Fibroblast of skin of scalp (primary cell): ENCODE measurements around the gene HOXD11.

Source experiments
- DNase-seq: peaks from one replicate; pipeline ENCODE4 v3.0.0-alpha.2; 2013

Gene HOXD11

GRCh38 chr2:176094349-176094748, 12.7 kb upstream of the HOXD11 start:
- DNase-seq = no peak

- DNase-seq = no peak
These were observed 11.7 kb upstream of the HOXD11 start for GRCh38 chr2:176095421-176095820.

DNA sequence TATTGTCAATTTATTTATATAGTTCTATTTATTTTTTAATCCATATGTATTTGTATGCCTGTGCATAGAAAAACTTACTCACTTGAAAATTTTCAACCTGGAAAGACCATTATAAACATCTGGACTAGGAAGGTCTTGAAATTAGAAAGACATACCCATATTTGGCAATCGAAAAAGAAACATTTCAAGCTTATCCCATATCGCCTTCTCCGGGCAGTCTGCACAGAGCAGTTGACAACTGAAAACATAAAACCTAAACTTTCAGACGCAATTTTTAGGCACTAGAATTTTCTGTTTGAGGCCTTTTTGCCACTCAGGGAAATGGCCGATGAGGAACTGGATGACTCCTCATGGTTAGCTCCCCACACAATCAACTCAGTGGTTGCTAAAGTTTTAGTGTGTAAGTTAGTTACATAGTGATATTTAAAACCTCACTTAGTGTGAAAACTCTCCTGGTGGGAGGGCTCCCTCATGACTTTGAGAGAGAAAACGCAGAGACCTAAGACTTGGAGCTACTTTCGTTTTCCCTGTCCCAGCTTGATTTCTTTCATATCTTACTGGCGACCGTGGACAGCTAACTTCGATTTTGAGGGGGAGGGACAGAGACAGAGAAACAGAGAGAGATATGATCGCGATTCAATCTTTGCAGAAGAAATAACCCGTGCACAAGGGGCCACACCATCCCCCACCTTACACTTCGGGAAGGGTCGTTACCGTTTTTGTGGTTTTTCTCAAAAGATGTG, 10.7 kb upstream of the HOXD11 start:
- no peak for DNase-seq

DNA sequence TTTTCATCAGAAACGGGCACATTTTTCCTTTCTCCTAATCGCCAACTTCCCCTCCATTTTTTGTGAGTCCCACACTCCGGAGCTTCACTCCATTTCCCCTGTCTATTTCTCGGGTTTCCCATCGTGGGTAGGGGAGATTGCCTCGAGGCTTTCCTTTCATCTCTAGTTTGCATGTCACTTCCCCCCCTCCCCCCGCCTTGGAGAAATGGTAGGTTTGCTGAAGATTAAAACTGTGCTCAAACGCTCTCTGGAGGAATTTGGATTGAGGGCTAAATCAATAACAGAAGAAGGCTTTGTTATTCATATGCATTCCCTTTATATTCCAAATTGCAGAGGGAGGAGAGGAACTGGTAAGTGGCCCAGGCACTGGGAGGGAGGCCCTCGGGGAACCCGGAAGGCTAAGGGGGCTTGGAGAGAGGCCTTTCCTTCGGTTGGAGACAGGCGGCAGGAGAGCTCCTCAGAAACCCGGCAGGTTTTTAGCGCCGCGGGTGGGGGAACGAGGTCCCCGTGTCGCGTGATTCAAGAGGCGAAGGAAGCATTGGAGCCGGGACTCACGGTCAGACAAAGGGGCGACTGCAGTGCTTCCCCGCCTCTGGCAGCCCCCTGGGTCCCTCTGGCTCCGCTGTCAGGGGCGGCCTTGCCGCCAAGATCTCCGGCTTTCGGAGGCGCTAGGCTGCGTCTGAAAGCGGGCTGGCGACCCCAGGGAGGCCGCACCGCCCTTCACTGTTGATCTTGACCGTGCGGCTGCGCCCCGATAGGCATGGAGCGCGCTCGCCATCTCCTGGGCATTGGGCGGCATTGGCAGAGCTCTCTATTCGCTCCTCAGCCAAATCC, 9.9 kb upstream of the HOXD11 start:
- peak; percentile 70 for DNase-seq

- DNase-seq = no peak
These were observed 9.2 kb upstream of the HOXD11 start for GRCh38 chr2:176097820-176098365.

GRCh38 chr2:176098366-176099158, 8.5 kb upstream of the HOXD11 start:
- no peak for DNase-seq

- DNase-seq = no peak
These were observed 7.8 kb upstream of the HOXD11 start for GRCh38 chr2:176099159-176099727.

GRCh38 chr2:176099728-176100546, 7.1 kb upstream of the HOXD11 start, which contains the start of gene HOXD12:
Gene HOXD12 (plus strand): TSS chr2:176099795. CDS start chr2:176099802, 7 bp downstream.
- DNase-seq = no peak

- no peak for DNase-seq
These were observed 6.4 kb upstream of the HOXD11 start for GRCh38 chr2:176100547-176101140.

DNA sequence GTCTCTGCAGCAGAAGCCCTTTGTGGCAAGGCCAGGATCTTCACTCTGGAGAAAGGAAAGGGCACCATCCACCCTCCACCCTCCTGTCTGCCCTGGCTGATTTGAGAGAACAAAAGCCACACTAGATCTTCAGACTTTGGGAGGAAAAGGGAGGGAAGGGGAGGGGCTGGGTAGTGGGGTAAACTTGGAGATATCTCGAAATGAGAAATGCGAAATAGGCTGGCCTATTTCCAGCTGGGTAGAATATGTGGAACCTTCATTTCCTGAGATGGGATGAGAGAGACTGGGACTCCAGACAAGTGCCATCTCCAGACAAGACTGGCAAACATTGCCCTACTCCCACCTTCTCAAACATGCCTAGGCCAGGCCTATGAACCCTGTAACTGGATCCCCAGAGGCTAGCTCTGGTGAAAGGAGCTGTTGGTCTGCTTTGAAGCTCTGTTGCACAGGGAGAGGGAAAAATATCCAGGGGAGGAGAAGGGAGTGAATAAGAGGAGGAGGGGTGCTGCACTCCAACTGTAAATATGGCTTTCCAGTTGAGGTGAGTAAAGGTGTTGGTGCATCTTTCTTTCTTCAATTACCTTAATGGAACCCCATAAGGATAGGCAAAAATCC, 5.8 kb upstream of the HOXD11 start:
- DNase-seq = no peak

- DNase-seq = no peak
These were observed 5.2 kb upstream of the HOXD11 start for GRCh38 chr2:176101842-176102241.

- DNase-seq = no peak
These were observed 4.7 kb upstream of the HOXD11 start for GRCh38 chr2:176102309-176102866.

GRCh38 chr2:176103194-176103593, 3.9 kb upstream of the HOXD11 start:
- no peak for DNase-seq

GRCh38 chr2:176103742-176104315, 3.3 kb upstream of the HOXD11 start:
- no peak for DNase-seq

DNA sequence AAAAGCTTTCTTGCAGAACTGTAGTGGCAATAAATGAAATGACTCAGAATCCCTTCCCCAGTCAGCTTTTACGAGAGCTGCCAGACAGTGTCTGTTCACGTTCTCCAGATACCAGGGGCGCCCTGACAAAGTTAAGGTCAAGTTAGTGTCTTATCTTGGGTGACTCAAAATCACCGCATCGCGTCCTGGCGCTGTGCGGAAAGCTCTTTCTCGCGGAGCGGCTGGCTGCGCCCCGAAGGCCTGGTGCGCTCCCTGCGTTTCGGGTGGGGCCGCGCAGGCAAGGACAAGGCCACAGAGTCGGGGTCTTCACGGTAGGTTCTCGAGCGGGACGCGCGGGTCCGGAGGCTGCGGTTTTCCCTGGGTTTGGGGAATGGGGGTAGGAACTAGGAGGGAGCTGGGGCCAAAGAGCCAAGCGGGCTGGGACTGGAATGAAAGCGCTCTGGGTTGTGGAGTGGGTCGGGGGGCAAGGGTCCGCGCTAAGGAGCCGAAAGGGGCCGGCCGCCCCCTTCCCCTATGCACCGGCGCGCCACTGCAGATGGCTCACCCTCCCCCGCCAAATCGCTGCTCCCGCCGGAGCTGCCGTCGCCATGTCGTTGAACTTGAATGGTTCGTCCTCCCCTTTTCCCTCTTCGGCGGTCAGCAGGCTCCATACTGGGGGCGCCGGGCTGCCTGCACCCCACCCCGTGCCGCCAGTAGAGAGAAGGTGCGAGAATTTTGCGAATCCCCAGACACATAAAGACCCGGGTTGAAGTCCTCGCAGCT, 2.6 kb upstream of the HOXD11 start:
- peak; percentile 51 for DNase-seq

DNA sequence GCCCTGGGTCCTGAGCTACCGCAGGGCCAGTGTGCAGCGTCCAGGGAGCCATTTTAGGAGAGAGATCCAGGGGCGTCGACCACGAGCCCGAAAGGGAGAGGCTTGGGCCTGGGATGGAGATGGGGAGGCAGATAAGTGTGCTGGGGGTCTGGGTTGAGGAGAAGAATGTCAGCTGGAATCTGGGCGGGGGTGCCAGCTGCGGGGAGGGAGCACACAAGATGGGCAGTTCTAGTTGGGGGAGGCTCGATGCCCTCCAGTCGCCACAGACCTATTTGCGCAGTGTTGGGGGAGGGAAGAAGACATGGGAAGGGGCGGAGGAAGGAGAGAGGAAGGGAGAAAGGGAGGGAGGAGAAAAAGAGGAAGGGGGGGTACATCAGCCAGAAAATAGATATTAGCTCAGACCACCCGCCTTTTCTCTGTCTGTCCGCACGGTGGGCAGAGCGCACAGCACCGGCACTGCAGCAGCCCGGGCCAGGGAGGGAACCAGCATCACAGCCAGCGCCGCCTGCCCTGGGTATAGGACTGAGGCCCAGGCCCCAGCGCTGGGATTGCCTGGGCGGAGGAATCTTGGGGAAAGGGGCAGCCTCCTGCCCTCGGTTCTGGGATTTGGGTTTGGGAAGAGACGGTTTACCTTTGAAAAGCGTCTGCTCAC, 1.9 kb upstream of the HOXD11 start:
- DNase-seq = no peak

DNA sequence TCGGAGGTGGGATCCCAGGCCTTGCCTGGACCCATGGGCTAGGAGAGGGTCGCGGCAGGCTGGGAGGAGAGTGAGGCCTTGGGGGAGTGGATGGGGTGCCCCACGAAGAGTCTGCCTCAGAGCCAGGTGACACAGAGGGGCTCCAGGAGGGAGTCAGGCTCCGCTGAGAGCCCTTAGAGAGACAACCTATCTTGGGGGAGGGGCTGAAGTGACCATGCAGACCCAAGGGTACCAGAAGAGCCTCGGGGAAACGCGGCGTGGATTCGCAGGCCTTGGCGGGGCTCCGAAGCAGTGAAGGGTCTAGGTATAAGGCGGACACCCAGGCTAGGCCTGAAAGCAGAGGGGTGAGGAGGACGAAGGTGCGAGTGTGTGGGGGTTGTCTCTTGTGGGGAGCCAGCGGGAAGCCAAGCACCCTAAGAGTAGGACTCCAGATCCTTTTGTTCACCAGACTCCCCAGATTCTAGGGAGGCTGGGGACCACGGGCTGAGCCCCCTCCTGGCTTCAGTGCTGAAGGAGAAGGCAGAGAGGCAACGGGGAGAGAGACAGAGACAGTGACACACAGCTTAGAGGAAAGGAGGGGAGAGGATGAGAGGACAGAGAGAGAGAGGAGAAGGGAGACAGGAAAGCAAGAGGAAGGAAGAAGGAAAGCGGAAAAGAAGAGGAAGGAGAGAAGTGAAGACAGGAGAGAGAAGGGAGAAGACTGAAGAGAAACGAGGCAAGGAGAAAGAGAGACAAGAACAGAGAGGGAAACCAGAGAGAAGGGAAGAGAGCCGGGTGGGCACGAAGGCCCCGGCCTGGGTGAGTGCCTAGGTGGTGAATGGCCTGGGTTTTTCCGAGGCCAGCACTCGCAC, 1.1 kb upstream of the HOXD11 start:
- no peak for DNase-seq
